ENCODE results near the gene NRARP.

NRARP gene

DNA sequence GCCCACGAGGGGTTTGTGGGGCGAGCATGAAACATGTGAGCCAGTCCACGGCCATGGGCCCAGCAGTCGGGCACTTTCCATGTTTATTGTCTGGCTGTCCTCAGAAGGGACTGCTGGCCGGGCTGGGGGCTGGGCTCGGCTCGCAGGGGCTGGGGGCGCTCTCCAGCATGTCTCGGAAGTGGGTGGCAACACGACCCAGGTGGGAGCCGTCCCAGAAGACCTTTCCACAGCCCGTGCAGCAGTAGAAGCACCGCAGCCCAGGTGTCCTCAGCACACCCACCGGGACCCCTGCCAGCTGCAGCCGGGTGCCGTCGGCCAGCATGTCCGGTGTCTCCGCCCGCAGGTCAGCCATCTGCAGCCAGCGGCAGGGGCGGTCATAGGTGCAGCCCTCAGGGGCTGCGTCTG is 4.8 kb upstream of the NRARP start:
- no peak overlapping the region for H3K4me3 ChIP-seq (ENCODE audit: low read depth, low read length)
- H3K36me3 ChIP-seq (ENCODE audit: control insufficient read depth, insufficient read depth, low read length), result no peaks in the 10 kb centered on the region
- H3K4me1 ChIP-seq (ENCODE audit: control insufficient read depth, insufficient read depth, low read length), result peaks cover 3% of the 10 kb centered on the region
- no peaks in the 10 kb centered on the region for H3K9me3 ChIP-seq (ENCODE audit: control insufficient read depth, insufficient read depth, low read length)
- peaks cover 5% of the 10 kb centered on the region for H3K27me3 ChIP-seq (ENCODE audit: control insufficient read depth, insufficient read depth, low read length)
- no peak overlapping the region for H3K9ac ChIP-seq (ENCODE audit: low read depth, low read length)

DNA sequence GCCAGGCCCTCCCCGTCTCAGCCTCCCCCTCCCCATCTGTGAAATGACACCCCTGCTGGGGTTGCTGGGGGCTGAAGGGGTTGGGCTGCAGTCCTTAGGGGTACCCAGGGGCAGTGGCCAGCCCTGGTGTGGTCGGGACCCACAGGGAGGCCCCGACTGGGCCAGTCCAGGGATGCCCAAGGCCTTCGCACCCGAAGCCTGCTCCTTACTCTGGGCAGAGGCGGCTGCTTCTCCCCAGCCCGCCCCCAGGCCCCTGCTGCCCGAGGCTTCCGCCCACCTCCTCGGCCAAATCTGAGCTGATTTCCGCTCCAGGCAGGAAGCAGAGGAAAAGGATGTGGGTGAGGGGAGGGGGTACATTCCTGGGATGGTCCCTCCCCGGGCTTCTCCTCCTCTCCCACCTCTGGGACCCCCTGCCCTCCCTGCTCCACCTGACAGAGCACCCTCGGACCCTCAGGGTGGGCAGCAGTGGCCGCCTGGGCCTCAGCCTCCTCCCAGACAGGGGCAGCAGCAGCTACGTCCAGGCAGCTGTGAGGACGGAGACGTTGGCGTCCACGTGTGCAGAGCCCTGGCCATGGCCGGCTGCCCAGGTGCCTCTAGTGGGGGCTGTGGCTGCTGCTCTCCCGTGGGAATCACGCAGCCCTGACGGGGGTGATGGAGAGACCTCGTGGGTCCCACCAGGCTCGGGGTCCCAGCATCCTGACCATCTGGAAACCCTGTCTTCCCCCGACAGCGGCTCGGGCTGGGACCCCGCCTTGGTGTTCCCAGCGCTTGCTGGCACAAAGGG is 4.2 kb upstream of the NRARP start:
- no peaks in the 10 kb centered on the region for H3K36me3 ChIP-seq (ENCODE audit: control insufficient read depth, insufficient read depth, low read length)
- H3K27me3 ChIP-seq (ENCODE audit: control insufficient read depth, insufficient read depth, low read length), result peaks cover 5% of the 10 kb centered on the region
- no peak overlapping the region for H3K4me3 ChIP-seq (ENCODE audit: low read depth, low read length)
- no peaks in the 10 kb centered on the region for H3K9me3 ChIP-seq (ENCODE audit: control insufficient read depth, insufficient read depth, low read length)
- H3K9ac ChIP-seq (ENCODE audit: low read depth, low read length), result no peak overlapping the region
- H3K4me1 ChIP-seq (ENCODE audit: control insufficient read depth, insufficient read depth, low read length), result peaks cover 3% of the 10 kb centered on the region

DNA sequence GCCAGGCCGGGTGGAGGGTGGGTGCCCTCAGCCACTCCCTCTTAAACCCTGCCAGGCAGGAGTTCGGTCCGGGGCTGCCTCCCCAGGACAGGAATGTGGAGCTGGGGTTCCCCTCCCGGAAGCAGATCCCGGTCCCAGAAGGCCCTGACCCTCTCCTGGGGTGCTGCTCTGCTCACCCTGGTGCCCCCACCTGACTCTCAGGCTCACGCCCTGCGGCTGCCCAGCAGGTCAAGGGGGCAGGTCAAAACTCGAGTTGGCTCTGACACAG is 3.7 kb upstream of the NRARP start:
- Histone ChIP-seq H3K4me3 (ENCODE audit: low read depth, low read length) (no peak overlapping the region), H3K4me1 (ENCODE audit: control insufficient read depth, insufficient read depth, low read length) (peaks cover 3% of the 10 kb centered on the region), H3K9ac (ENCODE audit: low read depth, low read length) (no peak overlapping the region), H3K27me3 (ENCODE audit: control insufficient read depth, insufficient read depth, low read length) (peaks cover 5% of the 10 kb centered on the region), H3K9me3 (ENCODE audit: control insufficient read depth, insufficient read depth, low read length) (no peaks in the 10 kb centered on the region), H3K36me3 (ENCODE audit: control insufficient read depth, insufficient read depth, low read length) (no peaks in the 10 kb centered on the region)

DNA sequence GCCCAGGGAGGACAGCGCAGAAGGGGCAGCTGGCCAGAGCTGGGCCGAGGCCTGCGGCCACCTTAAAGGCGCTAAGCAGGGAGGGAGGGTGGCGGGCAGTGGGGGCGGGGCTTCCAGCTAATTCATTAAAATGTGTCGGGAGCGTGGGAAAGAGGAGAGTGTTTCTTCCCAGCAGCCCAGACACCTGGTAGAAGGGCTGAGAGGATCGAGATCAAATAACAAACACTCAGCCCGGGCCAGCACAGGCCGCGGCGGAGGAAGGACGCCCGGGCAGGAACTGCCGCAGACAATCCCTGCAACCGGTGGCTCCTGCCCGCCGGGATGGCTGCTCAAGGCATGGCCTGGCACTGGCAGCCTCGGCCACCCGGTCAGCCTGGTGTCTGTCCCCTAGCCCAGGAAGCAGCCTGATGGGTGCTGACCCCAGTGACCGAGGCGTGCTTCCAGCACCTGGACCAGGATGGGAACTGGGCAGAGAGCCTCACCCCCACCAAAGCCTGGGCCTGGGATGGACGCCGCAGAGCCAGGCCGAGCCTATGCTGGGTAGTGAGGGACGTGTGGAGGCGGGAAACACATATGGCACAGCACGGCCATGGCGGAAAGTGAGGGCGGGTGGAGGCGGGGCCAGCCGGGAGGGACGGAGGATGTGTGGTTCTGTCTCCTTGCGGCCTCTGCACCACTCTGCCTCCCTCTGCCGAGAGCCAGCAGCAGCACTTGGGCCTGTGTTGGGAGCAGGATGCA is 3.2 kb upstream of the NRARP start:
- no peaks in the 10 kb centered on the region for H3K9me3 ChIP-seq (ENCODE audit: control insufficient read depth, insufficient read depth, low read length)
- H3K9ac ChIP-seq (ENCODE audit: low read depth, low read length), result no peak overlapping the region
- no peaks in the 10 kb centered on the region for H3K36me3 ChIP-seq (ENCODE audit: control insufficient read depth, insufficient read depth, low read length)
- H3K4me1 ChIP-seq (ENCODE audit: control insufficient read depth, insufficient read depth, low read length), result peaks cover 3% of the 10 kb centered on the region
- no peak overlapping the region for H3K4me3 ChIP-seq (ENCODE audit: low read depth, low read length)
- peaks cover 5% of the 10 kb centered on the region for H3K27me3 ChIP-seq (ENCODE audit: control insufficient read depth, insufficient read depth, low read length)

DNA sequence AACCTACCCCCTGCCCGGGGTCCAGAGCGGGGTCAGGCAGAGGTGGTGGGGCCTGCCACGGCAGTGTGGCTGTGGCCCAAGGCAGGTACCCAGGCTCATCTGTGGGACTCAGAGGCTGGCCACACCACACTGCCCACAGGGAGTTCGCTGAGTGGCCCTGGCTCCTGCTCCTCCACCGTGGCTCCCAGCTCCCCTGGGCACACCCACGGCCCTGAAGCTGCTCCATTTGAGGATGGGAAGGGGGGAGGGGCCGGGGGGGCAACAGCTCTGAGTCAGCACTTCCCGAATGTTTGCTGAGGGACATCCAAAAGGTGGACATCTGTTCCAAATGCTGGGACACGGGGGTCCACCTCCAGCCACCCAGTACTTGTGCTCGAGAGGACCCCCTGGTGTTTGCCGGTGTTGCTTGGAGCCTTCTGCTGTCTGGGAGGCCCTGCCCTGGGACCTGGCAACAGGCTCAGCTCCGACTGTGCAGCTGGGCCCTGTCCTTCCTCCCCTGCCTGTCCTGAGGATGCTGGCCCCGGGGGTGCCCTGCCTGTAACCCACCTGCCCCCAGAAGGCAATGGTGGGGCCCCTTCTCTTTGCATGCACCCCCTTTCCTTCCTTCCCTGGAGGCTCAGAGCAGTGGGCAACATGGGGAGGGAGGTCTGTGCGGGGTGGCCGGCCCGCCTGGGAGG is 2.5 kb upstream of the NRARP start:
- H3K4me1 ChIP-seq (ENCODE audit: control insufficient read depth, insufficient read depth, low read length), result peaks cover 3% of the 10 kb centered on the region

DNA sequence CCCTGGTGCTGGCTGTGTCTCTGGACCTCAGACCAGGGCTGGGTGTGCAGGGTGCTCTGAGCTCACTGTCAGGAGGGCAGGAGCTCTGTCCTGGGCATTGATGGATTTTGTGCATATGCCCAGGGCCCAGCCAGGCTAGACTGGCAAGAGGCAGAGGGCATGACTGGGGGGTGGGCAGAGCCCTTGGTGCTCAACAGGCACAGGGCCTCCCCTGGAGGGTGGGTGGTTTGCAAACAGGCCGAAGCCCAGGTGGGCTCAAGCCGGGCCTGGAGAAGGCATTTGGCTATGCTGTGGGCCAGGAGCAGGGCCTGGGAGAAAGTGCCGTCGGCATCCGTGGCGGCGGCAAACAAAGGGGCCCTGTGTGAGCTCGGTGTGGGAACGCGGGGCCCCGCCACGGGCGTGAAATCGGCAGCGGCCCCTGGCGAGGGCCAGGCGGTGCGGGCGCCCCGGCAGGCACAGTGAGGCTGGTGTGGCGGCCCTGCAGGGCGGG is 1.9 kb upstream of the NRARP start:
- H3K27me3 ChIP-seq (ENCODE audit: control insufficient read depth, insufficient read depth, low read length), result peaks cover 5% of the 10 kb centered on the region
- H3K4me3 ChIP-seq (ENCODE audit: low read depth, low read length), result no peak overlapping the region
- H3K9ac ChIP-seq (ENCODE audit: low read depth, low read length), result no peak overlapping the region
- no peaks in the 10 kb centered on the region for H3K9me3 ChIP-seq (ENCODE audit: control insufficient read depth, insufficient read depth, low read length)
- no peaks in the 10 kb centered on the region for H3K36me3 ChIP-seq (ENCODE audit: control insufficient read depth, insufficient read depth, low read length)
- peaks cover 3% of the 10 kb centered on the region for H3K4me1 ChIP-seq (ENCODE audit: control insufficient read depth, insufficient read depth, low read length)

More for the DNA sequence above, 2.5 kb upstream of the NRARP start:
- no peak overlapping the region for H3K9ac ChIP-seq (ENCODE audit: low read depth, low read length)
- H3K9me3 ChIP-seq (ENCODE audit: control insufficient read depth, insufficient read depth, low read length), result no peaks in the 10 kb centered on the region
- no peaks in the 10 kb centered on the region for H3K36me3 ChIP-seq (ENCODE audit: control insufficient read depth, insufficient read depth, low read length)
- H3K4me3 ChIP-seq (ENCODE audit: low read depth, low read length), result no peak overlapping the region
- H3K27me3 ChIP-seq (ENCODE audit: control insufficient read depth, insufficient read depth, low read length), result peaks cover 5% of the 10 kb centered on the region

DNA sequence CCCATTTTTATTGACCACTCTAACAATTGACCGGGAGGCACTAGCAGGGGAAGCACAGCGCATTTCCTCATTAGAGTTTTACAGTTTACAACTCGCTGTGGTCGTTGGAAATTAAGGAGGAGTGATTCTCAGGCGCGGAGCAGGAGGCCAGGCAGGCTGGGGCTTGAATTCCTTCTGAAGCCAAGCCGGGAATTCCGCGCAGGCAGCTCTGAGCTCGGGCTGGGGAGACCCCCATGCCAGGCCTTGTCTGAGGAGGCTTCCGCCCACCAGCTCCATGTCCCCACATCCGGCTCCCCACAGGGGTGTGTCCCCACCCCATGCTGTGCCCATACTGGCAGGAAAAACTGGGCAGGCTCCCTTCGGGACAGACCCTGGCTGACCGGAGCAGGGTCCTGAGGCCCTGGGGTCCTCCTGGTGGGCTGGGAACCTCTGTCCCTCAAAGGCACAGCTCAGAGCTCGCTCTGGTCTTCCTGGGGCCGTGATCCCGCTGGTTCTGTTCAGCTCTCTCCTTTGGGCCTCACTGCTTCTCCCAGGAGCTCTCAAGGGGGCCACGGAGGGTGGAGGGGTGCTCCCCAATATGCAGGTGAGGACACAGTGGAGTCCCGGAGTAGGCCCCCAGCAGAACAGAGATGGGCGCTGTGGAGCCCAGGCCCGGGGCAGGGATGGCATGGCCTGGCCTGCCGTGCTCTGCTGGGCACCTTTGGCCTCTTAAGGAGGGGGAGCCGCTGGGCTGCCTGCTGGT is 1.3 kb upstream of the NRARP start:
- peaks cover 7% of the 10 kb centered on the region for H3K4me1 ChIP-seq (ENCODE audit: control insufficient read depth, insufficient read depth, low read length)
- no peaks in the 10 kb centered on the region for H3K36me3 ChIP-seq (ENCODE audit: control insufficient read depth, insufficient read depth, low read length)
- H3K4me3 ChIP-seq (ENCODE audit: low read depth, low read length), result peak overlapping the region; percentile 43
- peaks cover 5% of the 10 kb centered on the region for H3K27me3 ChIP-seq (ENCODE audit: control insufficient read depth, insufficient read depth, low read length)
- H3K9ac ChIP-seq (ENCODE audit: low read depth, low read length), result peak overlapping the region; percentile 41
- no peaks in the 10 kb centered on the region for H3K9me3 ChIP-seq (ENCODE audit: control insufficient read depth, insufficient read depth, low read length)

DNA sequence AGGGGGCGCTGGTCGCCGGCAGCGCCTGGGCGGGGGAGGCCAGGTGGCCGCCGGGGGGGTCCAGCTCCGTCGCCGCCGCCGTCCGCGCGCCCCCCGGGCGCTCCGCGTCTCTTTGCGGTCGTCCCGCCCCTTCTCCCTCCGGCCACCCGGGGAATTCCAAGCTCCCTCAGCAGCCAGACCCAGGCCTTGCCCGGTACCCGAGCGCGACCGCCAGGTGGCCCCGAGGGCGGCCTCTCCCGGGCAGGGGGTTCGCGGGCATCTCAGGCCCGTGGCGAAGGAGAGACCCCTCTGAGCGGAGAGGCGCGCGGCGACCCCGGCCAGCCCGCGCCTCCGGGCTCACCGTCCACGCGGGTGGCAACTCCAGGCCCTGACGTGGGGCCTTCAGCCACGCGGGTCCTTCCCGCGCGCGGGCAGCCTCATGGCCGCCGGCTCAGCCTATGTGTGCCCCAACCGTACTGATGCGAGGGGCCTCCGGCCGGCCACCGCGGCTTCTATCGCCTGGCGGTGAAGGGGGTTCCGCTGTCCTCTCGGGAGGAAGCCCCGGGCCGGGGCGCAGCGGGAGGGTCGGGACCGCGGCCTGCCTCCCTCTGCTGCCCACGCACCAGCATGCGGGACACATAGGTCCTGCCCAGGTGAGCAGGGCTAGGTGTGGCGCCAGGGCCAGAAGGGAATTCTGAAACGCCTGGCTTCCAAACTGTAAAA is 529 bp upstream of the NRARP start:
- H3K4me1 ChIP-seq (ENCODE audit: control insufficient read depth, insufficient read depth, low read length), result peaks cover 12% of the 10 kb centered on the region
- no peaks in the 10 kb centered on the region for H3K9me3 ChIP-seq (ENCODE audit: control insufficient read depth, insufficient read depth, low read length)
- peaks cover 5% of the 10 kb centered on the region for H3K27me3 ChIP-seq (ENCODE audit: control insufficient read depth, insufficient read depth, low read length)
- no peak overlapping the region for H3K9ac ChIP-seq (ENCODE audit: low read depth, low read length)
- peak overlapping the region; percentile 43 for H3K4me3 ChIP-seq (ENCODE audit: low read depth, low read length)
- no peaks in the 10 kb centered on the region for H3K36me3 ChIP-seq (ENCODE audit: control insufficient read depth, insufficient read depth, low read length)

DNA sequence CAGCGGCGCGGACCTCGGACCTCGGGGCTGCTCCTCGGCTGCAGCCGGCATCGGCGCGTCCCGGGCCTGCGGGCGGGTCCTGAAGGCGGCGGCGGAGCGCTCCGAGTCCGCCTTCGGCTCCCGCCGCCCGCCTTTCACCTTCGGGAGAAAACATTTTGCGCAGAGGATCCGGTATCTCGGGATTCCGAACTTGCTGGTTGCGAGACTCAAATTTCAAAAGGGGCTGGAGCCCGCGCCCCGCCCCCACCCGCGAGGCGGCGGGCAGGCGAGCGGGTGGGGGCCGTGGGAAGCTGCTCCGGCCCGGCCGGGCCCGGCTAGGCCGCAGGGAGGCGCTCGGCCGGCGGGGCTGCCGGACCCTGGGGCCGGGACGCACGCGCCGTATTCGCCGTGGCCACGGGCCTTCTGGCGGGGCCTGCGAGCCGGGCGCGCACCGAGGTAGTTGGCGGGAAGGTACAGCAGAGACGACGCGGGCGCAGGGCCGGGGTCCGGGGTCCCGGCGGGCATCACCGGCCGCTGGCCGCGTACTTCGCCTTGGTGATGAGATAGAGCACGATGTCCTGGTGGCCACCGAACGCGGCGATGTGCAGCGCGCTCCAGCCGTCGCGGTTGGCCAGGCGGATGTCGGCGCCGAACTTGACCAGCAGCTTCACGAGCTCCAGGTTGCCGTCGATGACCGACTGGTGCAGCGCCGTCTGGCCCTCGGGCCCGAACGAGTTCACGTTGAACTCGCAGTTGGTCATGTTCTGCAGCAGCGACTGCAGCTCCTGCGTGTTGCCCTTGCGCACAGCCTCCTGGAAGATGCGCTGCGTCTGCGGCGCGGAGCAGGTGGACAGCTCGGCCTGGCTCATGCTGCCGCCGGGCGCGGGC is 757 bp downstream of the NRARP start:
- Histone ChIP-seq H3K36me3 (ENCODE audit: control insufficient read depth, insufficient read depth, low read length) (no peaks in the 10 kb centered on the region), H3K4me1 (ENCODE audit: control insufficient read depth, insufficient read depth, low read length) (peaks cover 12% of the 10 kb centered on the region), H3K9me3 (ENCODE audit: control insufficient read depth, insufficient read depth, low read length) (no peaks in the 10 kb centered on the region), H3K27me3 (ENCODE audit: control insufficient read depth, insufficient read depth, low read length) (peaks cover 8% of the 10 kb centered on the region), H3K9ac (ENCODE audit: low read depth, low read length) (peak overlapping the region; percentile 70), H3K4me3 (ENCODE audit: low read depth, low read length) (peak overlapping the region; percentile 88)

DNA sequence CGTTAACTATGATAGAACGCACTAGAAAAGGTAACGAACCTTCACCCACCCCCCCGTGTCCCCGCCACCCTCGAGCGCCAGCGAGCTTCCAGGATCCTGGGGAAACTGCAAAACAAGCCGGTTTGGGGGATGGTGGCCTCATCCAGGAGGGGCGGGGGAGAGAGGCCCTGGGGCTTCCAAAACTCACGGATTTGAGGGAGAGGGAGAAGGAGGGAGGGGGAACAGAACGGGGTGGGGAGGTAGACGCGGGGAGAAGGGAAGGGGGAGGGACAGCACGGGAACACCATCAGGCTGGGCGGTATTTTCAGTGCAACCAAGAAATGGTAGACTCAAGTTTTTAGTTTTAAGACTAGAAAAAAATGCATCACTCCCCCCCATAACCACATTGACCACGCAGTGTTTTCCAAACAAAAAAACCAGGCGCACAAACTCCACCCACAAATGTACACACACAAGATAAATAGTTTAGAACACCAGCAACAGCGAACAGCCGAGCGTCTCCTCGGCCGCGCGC is 1.4 kb downstream of the NRARP start:
- H3K9me3 ChIP-seq (ENCODE audit: control insufficient read depth, insufficient read depth, low read length), result no peaks in the 10 kb centered on the region
- H3K27me3 ChIP-seq (ENCODE audit: control insufficient read depth, insufficient read depth, low read length), result peaks cover 8% of the 10 kb centered on the region
- H3K36me3 ChIP-seq (ENCODE audit: control insufficient read depth, insufficient read depth, low read length), result no peaks in the 10 kb centered on the region
- peak overlapping the region; percentile 70 for H3K9ac ChIP-seq (ENCODE audit: low read depth, low read length)
- peak overlapping the region; percentile 88 for H3K4me3 ChIP-seq (ENCODE audit: low read depth, low read length)
- H3K4me1 ChIP-seq (ENCODE audit: control insufficient read depth, insufficient read depth, low read length), result peaks cover 12% of the 10 kb centered on the region
